ENCODE data around the gene PDE4D.

DNA sequence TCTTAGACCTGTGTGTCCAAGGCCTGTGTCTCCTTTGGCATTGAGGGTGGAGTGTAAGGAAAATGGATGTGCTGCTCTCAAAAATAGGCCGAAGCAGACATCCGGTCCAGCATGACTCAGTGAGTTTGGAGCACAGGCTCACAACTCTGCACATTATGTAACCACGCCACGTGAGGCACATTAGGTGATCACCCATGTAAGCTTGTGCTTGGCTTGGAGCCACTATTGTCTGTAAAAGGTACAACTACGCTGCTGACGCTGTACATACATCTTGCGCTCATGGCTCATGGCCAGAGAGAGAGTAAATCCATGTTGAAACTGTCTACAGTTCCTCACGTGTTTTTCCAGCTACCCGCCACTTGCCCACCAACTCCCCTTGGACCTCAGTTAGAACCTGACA, 177.5 kb downstream of the PDE4D start:
- no peak for TF ChIP-seq POLR2AphosphoS5 (IDR thresholded peaks at IDR 0.05; ENCODE audit: low read depth, low read length)
- TF ChIP-seq, protein P1, sequence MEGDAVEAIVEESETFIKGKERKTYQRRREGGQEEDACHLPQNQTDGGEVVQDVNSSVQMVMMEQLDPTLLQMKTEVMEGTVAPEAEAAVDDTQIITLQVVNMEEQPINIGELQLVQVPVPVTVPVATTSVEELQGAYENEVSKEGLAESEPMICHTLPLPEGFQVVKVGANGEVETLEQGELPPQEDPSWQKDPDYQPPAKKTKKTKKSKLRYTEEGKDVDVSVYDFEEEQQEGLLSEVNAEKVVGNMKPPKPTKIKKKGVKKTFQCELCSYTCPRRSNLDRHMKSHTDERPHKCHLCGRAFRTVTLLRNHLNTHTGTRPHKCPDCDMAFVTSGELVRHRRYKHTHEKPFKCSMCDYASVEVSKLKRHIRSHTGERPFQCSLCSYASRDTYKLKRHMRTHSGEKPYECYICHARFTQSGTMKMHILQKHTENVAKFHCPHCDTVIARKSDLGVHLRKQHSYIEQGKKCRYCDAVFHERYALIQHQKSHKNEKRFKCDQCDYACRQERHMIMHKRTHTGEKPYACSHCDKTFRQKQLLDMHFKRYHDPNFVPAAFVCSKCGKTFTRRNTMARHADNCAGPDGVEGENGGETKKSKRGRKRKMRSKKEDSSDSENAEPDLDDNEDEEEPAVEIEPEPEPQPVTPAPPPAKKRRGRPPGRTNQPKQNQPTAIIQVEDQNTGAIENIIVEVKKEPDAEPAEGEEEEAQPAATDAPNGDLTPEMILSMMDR (IDR thresholded peaks at IDR 0.05), result no peak
- TF ChIP-seq REST (IDR thresholded peaks at IDR 0.05; ENCODE audit: insufficient read depth in 1 of 2, low read depth in 2 of 2, low read length in 1 of 2), result no peak
- TF ChIP-seq TCF7L2 (IDR thresholded peaks at IDR 0.05; ENCODE audit: low read depth, low read length), result no peak
